ENCODE measurements around the gene EXOC4. TPM values are rescaled to one million over a fixed set of nuclear protein-coding genes. Genes with fewer than 3 reads are reported as not detected.

The EXOC4 gene
- total RNA-seq, 3 donors from 2014 or later = 63.9 to 90.2 (median 89.5) TPM

- Histone ChIP-seq H3K36me3 (ENCODE audit: low read depth) (no peaks in the 10 kb centered on the region), H3K4me3 (no peak overlapping the region), H3K9me3 (no peaks in the 10 kb centered on the region), H3K4me1 (ENCODE audit: low read depth) (no peaks in the 10 kb centered on the region)
- no peak for DNase-seq
- TF ChIP-seq CTCF (IDR thresholded peaks at IDR 0.05) = no peak
- intact Hi-C loops (cut with DNase I, micrococcal nuclease) = no loop called here
- ATAC-seq = no peak
These were observed 303.2 kb downstream of the EXOC4 start for GRCh38 chr7:133556048-133556447.

GRCh38 chr7:133556553-133556952 is 303.7 kb downstream of the EXOC4 start:
- Histone ChIP-seq H3K4me1 (ENCODE audit: low read depth) (no peaks in the 10 kb centered on the region), H3K9me3 (no peaks in the 10 kb centered on the region), H3K36me3 (ENCODE audit: low read depth) (no peaks in the 10 kb centered on the region), H3K4me3 (no peak overlapping the region)
- intact Hi-C loops (cut with DNase I, micrococcal nuclease) = no loop called here
- no peak for TF ChIP-seq CTCF (IDR thresholded peaks at IDR 0.05)
- DNase-seq (no peak), ATAC-seq (no peak)

- intact Hi-C loops (cut with DNase I, micrococcal nuclease) = no loop called here
- TF ChIP-seq CTCF (IDR thresholded peaks at IDR 0.05) = no peak
- H3K4me1 ChIP-seq (ENCODE audit: low read depth) = no peaks in the 10 kb centered on the region
- H3K36me3 ChIP-seq (ENCODE audit: low read depth) = no peaks in the 10 kb centered on the region
- no peak for ATAC-seq
- no peak overlapping the region for H3K4me3 ChIP-seq
- H3K9me3 ChIP-seq = no peaks in the 10 kb centered on the region
- no peak for DNase-seq
These were observed 308.0 kb downstream of the EXOC4 start for GRCh38 chr7:133560900-133561299.

GRCh38 chr7:133561396-133561795 is 308.5 kb downstream of the EXOC4 start:
- DNase-seq (no peak), ATAC-seq (no peak)
- no peak overlapping the region for H3K4me3 ChIP-seq
- TF ChIP-seq CTCF (IDR thresholded peaks at IDR 0.05) = no peak
- no peaks in the 10 kb centered on the region for H3K4me1 ChIP-seq (ENCODE audit: low read depth)
- intact Hi-C loops (cut with DNase I, micrococcal nuclease) = no loop called here
- no peaks in the 10 kb centered on the region for H3K36me3 ChIP-seq (ENCODE audit: low read depth)
- H3K9me3 ChIP-seq = no peaks in the 10 kb centered on the region

GRCh38 chr7:133562621-133563020 is 309.7 kb downstream of the EXOC4 start:
- H3K9me3 ChIP-seq = no peaks in the 10 kb centered on the region
- no peak overlapping the region for H3K4me3 ChIP-seq
- H3K4me1 ChIP-seq (ENCODE audit: low read depth) = no peaks in the 10 kb centered on the region
- ATAC-seq (no peak), DNase-seq (no peak)
- H3K36me3 ChIP-seq (ENCODE audit: low read depth) = no peaks in the 10 kb centered on the region
- no peak for TF ChIP-seq CTCF (IDR thresholded peaks at IDR 0.05)
- intact Hi-C loops (cut with DNase I, micrococcal nuclease) = no loop called here

GRCh38 chr7:133563251-133563650 is 310.4 kb downstream of the EXOC4 start:
- H3K9me3 ChIP-seq = no peaks in the 10 kb centered on the region
- no peak overlapping the region for H3K4me3 ChIP-seq
- no peaks in the 10 kb centered on the region for H3K4me1 ChIP-seq (ENCODE audit: low read depth)
- TF ChIP-seq CTCF (IDR thresholded peaks at IDR 0.05) = no peak
- H3K36me3 ChIP-seq (ENCODE audit: low read depth) = no peaks in the 10 kb centered on the region
- DNase-seq = no peak
- no peak for ATAC-seq
- intact Hi-C loops (cut with DNase I, micrococcal nuclease) = no loop called here

All from mucosa of descending colon (tissue), 3 donors.